Renal cortex interstitium (tissue), 11 donors: ENCODE measurements around the gene MYO1C. TPM values are rescaled to one million over a fixed set of nuclear protein-coding genes. Genes with fewer than 3 reads are reported as not detected.
"Not testable (repeated sequence)": the region's sequence is repeated elsewhere in the genome, so short reads cannot be mapped to it uniquely, and the experiment has no call there.

Source experiments
- DNase-seq, 11 donors: peaks; one replicate each; pipeline ENCODE4 v3.0.0-alpha.2; 2013; ENCODE audit warnings: low read depth in 9 of 11, low spot score in 4 of 11; ENCODE audit errors: extremely low read depth in 1 of 11
- polyA plus RNA-seq, 3 donors: library from polyadenylated mRNA; unstranded; fragments of 120-200 nt; gene quantifications; one replicate each; pipeline ENCODE4 v1.2.1, GENCODE V29; 2013; ENCODE audit not compliant: insufficient read length in 3 of 3

Gene MYO1C
- polyA plus RNA-seq, 3 donors: 52.4 to 81.2 (median 68.2) TPM

DNA sequence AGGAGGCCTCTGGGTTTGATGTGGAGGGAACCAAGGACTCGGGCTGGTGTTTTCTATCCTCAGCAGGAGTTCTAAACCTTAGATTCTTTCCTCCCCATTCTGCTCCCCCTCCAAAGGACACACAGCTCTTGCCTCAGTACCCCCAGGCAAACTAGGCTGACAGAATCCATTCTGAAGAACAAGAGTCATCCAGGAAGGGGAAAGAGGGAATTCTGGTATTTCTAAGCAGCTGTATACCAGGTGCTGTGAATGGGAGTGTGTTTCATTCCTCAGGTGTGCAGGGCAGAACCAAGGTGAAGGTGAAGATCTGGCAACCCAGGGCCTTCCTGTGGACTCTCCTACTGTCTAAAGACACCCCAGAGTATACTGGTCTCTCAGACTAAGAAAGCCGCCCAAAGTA lies 19.9 kb upstream of the MYO1C start:
- DNase-seq: no peak

DNA sequence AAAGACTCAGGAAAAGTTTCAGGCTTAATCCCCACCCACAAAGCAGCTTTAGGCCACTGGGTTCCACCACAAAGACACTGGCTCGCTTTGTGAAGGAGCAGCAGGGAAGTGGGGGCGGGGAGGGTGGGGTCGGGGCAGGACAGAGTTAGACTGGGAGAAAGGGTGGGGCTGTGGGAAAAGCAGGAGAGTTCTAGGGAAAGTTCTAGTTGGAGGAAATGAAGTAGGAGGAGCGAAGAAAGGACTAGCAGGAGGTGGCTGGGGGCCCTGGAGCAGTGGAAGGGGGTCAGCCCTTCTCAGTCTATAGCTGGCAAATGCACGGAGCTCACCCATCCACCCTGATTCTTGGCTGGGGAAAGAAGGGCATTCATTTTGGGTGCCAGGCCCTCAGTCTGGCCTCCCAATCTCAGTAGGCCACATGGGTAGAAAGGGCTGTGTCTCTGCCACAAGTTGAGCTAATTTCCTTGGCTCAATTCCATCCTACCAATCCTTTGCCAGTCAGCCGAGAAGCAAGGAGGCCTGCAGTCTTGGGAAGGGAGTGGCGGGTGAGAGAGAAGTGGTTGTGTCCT lies 19.4 kb upstream of the MYO1C start:
- DNase-seq: no peak

- DNase-seq: no peak
Measured at GRCh38 chr17:1511290-1511689, 18.8 kb upstream of the MYO1C start.

GRCh38 chr17:1509290-1509881 lies 16.9 kb upstream of the MYO1C start:
- DNase-seq: no peak

GRCh38 chr17:1508709-1509108 lies 16.2 kb upstream of the MYO1C start:
- DNase-seq: not testable (repeated sequence)

- no peak for DNase-seq
Measured at GRCh38 chr17:1506649-1507267, 14.3 kb upstream of the MYO1C start.

DNA sequence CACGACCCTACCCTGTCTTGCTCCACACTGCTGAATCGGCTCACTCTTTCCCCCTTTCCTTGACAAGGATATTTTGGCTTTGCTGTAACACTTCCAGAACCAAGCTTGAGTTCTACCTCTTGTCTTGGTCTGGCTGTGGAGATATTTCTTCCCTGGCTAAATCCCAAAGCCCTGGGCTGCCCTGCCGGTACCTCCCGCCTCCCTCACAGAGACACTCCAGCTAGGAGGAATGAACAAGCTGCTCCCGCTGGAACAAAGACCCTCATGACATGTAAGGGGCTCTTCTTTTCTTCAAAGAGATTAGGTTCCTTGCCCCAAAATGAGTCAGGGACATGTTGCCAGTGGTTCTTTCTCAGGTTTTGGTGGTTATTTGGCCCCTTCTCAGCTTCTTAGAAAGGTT lies 13.1 kb upstream of the MYO1C start:
- no peak for DNase-seq

- no peak for DNase-seq
Measured at GRCh38 chr17:1504866-1505265, 12.4 kb upstream of the MYO1C start.

- DNase-seq: no peak
Measured at GRCh38 chr17:1503699-1504098, 11.2 kb upstream of the MYO1C start.

- no peak for DNase-seq
Measured at GRCh38 chr17:1498869-1499268, 6.4 kb upstream of the MYO1C start.

DNA sequence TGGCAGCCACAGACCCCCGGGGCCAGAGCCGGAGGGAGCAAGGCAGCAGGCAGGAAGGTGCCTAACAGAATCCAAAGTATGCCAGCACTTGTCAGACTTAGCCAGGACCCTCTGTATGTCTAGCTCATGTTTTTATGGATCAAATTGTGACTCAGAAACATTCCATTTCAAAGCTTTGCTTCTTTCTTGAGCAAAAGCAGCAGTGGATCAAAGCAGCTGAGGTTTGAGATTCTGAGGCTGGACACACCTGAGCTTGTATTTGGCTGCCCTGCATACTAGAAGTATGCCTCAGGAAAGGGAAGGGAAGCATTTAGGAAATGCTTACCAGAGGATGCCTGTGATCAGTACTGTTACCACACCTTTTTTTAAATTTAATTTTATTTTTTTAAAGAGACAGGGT lies 5.7 kb upstream of the MYO1C start:
- no peak for DNase-seq

- DNase-seq: no peak
Measured at GRCh38 chr17:1497831-1498230, 5.3 kb upstream of the MYO1C start.

DNA sequence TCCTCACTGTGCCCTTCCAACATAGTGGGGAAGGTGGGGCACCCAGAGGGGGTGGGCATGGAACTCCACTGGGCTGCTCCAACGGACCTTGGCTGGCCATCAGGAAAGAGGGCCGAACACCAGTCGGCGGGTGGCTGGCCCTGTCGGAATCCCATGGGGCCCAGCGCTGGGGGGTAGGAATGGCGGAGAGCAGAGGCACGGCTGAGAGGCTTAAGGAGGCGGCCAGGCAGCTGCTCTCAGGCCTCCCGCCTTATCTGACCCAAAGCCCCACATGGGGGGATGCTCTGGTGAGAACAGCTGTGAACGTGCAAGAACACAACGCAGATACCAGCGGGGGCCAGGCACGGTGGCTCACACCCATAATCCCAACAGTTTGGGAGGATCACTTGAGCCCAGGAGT lies 4.4 kb upstream of the MYO1C start:
- no peak for DNase-seq

GRCh38 chr17:1495265-1495989 lies 2.9 kb upstream of the MYO1C start:
- no peak for DNase-seq

DNA sequence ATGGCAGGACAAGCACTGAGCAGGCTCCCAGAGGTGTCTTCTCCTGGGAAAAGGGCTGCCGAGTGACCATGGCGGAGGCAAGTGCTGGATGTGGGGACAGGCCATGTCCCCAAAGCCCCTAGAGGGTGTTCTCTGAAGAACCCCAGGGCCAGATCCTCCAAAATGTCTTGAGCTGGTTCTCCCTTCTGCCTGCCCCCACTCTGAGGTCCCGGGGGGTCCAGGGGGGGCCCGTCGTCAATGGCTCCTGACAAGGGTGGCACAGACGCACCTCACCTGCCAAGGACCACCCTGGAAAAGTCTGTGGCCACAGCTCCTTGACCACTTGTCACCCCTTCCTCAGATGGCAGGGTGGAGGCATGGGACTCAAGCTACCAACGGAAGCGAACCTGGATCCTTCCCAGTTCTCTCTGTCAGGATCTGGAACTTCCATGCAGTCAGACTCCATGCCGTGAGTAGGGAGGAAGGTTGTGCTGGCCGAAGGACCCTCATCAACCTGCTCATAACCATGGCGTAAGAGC lies 2.3 kb upstream of the MYO1C start:
- no peak for DNase-seq

- no peak for DNase-seq
Measured at GRCh38 chr17:1494203-1494602, 1.7 kb upstream of the MYO1C start.

DNA sequence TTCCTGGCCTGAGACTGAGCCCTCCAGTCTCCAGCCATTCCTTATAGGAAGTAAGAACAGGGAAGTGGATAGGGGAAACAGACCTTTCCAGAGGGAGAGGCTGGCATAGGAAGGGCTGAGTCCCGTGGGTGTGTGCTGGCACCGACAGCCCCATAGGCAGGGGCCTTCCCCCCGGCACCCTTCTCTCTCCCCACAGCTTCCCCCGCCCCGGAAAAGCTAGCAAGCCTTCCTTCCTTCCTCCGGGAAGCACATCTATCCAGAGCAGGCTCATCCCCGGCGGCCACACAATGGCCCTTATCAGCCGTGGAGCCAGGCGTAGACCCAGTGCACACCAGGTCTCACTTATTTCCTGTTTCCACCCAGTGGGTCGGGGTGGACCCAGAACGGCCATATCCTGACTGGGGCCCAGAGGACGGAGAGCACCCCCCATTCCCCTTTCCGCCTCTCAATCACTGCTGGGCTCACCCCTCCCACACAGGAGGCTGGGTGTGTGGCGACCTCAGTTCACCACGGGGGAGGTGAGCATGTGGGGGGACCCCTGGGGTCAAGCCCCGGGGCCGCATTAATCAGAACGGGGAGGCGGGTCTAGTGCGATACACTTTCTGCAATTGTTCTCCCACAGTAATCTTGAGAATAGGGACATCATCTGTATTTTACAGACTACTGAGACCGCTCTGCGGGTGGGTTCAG lies 950 bp upstream of the MYO1C start:
- no peak for DNase-seq

DNA sequence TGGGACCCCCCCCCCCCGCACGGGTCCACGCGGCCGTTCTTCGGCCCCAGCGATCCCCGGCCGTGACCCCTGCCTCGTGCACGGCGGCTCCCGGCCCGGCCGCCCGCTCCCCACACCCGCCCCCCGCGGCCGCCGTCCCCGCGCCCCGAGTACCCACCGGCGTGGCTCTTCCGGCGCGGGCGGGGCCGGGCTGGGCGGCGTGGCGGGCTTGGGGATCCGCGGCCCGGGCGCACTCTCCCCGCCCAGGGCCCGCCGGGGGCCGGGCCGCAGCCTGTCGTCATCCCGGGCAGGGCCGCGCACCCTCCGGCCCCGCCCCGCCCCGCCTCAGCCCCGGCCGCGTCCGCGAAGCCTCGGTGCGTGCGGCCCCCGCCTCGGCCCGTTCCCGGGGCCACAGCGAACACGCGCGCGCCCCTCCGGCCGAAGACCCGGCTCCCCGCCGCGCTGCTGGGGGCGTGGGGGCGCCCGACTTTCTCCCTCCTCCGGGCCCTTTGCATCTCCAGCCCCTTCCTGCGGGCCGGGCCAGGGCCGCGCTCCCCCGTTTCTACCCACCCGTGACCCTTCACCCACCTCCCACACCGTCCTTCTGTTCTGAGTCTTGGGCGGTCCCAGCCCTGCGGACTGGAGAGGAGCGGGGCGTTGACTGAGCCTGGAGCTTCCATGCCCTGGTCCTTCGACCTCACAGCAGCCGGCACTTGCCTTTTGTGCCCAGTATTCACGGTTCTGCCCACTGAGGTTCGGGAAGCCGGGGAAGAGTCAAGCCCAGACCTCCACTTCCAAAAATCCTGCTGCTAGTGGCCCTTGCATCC lies 840 bp downstream of the MYO1C start:
- no peak for DNase-seq
